Large intestine (tissue), 3 donors: ENCODE data around the gene PSMD14. TPM values are rescaled to one million over a fixed set of nuclear protein-coding genes. Genes with fewer than 3 reads are reported as not detected.

Experiments
- DNase-seq, 2 donors: peaks; one replicate each; pipeline versions ENCODE4 v3.0.0 to v3.0.0-alpha.2; 2013
- H3K27ac ChIP-seq: one replicate; pipeline ENCODE4 v1.5.1; 2013; ENCODE audit warnings: low read length
- H3K27me3 ChIP-seq: 2 replicates; pipeline ENCODE4 v1.6.1; 2013; ENCODE audit warnings: low read length; ENCODE audit not compliant: control insufficient read depth, insufficient read depth
- H3K36me3 ChIP-seq: 2 replicates; pipeline ENCODE4 v1.6.1; 2013; ENCODE audit warnings: low read length; ENCODE audit not compliant: control insufficient read depth, insufficient read depth
- H3K4me1 ChIP-seq: one replicate; pipeline ENCODE4 v1.6.1; 2013; ENCODE audit warnings: low read length; ENCODE audit not compliant: control insufficient read depth, insufficient read depth
- H3K4me3 ChIP-seq: one replicate; pipeline ENCODE4 v1.5.1; 2013; ENCODE audit warnings: low read length
- H3K9me3 ChIP-seq: one replicate; pipeline ENCODE4 v1.6.1; 2013; ENCODE audit warnings: mild to moderate bottlenecking, low read depth, low read length, moderate library complexity; ENCODE audit not compliant: control insufficient read depth
- WGBS: methylation state at CpG from one replicate; pipeline ENCODE4 v1.1.5; 2013; ENCODE audit warnings: low lambda C conversion rate; ENCODE audit not compliant: insufficient coverage; 5-methylcytosine and 5-hydroxymethylcytosine counted together
- polyA plus RNA-seq: library from polyadenylated mRNA; unstranded; fragments of 120-200 nt; gene quantifications from one replicate; pipeline ENCODE4 v1.2.1, GENCODE V29; 2013

Gene PSMD14
- polyA plus RNA-seq, 1 donor, result 35.9 TPM

DNA sequence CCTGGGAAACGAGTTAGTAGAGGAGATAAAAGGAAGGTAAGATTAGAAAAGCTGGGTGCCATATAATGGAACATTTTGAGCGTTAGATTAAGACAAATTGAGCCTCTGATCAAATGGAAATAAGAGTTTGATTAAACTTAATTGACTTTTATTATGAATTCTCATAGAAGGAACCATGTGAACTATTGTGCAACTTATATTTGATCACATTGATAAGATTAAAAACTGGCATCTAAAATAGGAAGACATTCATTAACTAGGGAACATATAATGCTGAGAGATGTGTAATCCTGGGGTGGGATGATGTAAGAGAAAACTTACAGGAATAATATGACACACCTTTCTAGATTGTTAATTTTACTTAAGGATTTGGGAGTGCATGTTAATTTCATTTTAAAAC is 130.4 kb downstream of the PSMD14 start:
- peaks cover 20% of the 10 kb centered on the region for H3K27me3 ChIP-seq

DNA sequence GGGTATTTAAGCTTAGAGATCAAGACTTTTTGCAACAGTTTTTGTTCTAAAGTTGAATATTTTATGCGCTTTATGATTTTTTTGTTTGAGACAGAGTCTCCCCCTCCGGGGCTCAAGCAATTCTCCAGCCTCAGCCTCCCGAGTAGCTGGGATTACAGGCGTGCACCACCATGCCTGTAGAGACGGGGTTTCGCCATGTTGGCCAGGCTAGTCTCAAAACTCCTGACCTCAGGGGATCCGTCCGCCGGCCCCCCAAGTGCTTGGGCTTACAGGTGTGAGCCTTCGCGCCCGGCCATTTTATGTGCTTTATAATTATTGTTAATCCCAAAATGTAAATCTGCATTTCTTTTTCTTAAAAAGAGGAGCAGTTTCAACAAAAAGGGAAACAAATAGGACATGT is 136.9 kb downstream of the PSMD14 start:
- Histone ChIP-seq H3K4me1 (no peaks in the 10 kb centered on the region), H3K36me3 (no peaks in the 10 kb centered on the region), H3K9me3 (no peaks in the 10 kb centered on the region), H3K4me3 (no peak overlapping the region), H3K27ac (no peak overlapping the region), H3K27me3 (peaks cover 2% of the 10 kb centered on the region)
- WGBS, result 100% methylated on average over 1 of the region's 12 CpGs
- DNase-seq, result no peak

More for the DNA sequence above, 130.4 kb downstream of the PSMD14 start:
- Histone ChIP-seq H3K27ac (no peak overlapping the region), H3K4me3 (no peak overlapping the region), H3K4me1 (no peaks in the 10 kb centered on the region), H3K9me3 (no peaks in the 10 kb centered on the region), H3K36me3 (no peaks in the 10 kb centered on the region)
- 36% methylated on average over 2 of the region's 2 CpGs for WGBS
- DNase-seq, result no peak

DNA sequence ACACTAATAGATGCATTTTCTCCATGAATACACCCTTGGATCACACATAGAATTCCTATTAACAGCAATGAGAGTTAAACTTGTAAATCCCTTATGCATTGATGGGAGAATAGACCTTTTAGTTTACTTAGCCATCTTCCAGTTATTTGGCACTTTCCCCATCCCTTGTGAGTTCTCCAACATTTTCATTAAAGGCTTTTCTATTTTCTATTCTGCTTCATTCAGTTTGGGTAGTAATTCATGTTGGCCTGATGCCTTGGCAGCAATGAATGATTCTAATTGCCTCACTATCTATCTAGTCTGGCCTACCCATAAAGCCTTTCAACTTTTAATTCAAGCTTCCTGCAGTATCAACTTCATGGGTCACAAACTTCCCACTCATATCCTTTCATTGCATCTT is 140.2 kb downstream of the PSMD14 start:
- Histone ChIP-seq H3K4me3 (no peak overlapping the region), H3K27ac (no peak overlapping the region), H3K36me3 (no peaks in the 10 kb centered on the region), H3K27me3 (no peaks in the 10 kb centered on the region), H3K4me1 (no peaks in the 10 kb centered on the region), H3K9me3 (no peaks in the 10 kb centered on the region)
- DNase-seq, result no peak

Other genes starting within 250 kb of the PSMD14 start
- 51.1 TPM for gene TANK, start 148.0 kb upstream of the PSMD14 start, polyA plus RNA-seq
- 0.01 TPM for gene TBR1, start 107.9 kb downstream of the PSMD14 start, polyA plus RNA-seq